Loucy (cell line): Measurements from ENCODE around the gene PRKCQ.

ENCODE experiments used
- CTCF ChIP-seq: fragments of 200-600 bp; sonication (generic); conservative IDR thresholded peaks from 2 replicates; pipeline ENCODE4 v1.5.1; 2014; ENCODE audit warnings: mild to moderate bottlenecking, antibody characterized with exemption, low read length
- EZH2phosphoT487 ChIP-seq: fragments of 200-600 bp; IDR thresholded peaks from 2 replicates; pipeline ENCODE4 v1.6.1; 2018; ENCODE audit warnings: antibody characterized with exemption, mild to moderate bottlenecking, moderate library complexity, borderline replicate concordance

DNA sequence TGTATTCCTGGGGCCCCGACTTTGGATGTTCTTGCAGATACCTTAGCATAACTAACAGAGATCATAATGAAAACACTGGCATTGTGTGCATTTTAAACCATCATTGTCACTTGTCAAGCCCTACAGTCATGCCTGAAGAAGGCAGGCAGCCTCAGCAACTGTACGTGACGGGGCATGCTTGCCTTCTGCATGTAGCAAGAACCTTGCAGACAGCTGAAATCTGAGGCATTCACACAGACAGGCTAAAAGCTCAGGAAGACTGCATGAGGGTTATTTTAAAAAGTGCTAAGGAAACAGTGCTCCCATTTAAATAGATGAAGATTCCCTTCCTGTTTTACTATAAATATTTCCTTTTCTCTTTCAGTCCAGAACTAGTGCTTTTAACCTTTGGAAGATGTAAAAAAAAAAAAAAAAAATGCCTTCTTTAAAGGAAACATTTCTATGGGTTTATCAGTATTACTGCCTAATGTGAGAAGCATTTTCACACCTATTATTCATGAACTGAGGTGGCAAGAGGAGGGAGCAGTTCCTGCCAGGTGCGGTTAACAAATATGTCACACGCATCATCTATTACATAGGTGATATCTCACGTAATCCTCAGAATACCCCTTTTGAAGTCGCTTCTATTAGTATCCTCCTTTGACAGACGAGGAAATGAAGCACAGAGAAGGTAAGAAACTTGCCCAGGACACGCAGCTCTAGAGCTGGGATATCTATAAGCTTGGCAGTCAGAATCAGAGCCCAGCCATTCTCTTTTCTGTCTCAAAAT, 88.1 kb downstream of the PRKCQ start:
- no peak for TF ChIP-seq CTCF
- TF ChIP-seq EZH2phosphoT487, result no peak
